OCI-LY3 (cell line): ENCODE data around the gene ATP6V0A4.

Experiments used
- EZH2phosphoT487 ChIP-seq: fragments of 200-600 bp; shearing (Covaris generic); IDR thresholded peaks from 2 replicates; pipeline ENCODE4 v1.6.1; 2018; ENCODE audit warnings: antibody characterized with exemption, mixed run types, low read depth
- TF ChIP-seq, protein P1 (sequence below): fragments of 200-600, 300-600 bp; sonication (generic); IDR thresholded peaks from 2 replicates; pipeline ENCODE4 v1.5.1; 2014; ENCODE audit warnings: antibody characterized with exemption, low read length, low read depth

DNA sequence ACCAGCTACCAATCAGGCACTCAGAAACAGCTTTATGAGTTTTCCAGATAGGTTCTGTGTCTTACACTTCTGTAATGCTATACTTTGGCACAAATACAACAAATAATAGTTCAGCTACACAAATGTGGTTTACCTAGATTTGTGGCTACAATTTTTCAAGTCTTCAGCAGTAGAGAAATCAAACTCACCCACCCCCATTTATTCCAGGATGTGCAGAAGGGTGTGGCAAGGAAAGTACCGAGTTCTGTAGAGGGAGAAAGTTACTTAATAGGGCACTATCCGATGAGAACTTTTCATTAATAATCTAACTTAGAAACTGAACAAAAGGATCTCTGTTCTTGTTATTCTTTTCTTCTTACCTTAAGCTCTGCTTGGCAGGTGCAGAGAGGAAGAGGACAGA, 30.3 kb upstream of the ATP6V0A4 start:
- TF ChIP-seq, protein P1, sequence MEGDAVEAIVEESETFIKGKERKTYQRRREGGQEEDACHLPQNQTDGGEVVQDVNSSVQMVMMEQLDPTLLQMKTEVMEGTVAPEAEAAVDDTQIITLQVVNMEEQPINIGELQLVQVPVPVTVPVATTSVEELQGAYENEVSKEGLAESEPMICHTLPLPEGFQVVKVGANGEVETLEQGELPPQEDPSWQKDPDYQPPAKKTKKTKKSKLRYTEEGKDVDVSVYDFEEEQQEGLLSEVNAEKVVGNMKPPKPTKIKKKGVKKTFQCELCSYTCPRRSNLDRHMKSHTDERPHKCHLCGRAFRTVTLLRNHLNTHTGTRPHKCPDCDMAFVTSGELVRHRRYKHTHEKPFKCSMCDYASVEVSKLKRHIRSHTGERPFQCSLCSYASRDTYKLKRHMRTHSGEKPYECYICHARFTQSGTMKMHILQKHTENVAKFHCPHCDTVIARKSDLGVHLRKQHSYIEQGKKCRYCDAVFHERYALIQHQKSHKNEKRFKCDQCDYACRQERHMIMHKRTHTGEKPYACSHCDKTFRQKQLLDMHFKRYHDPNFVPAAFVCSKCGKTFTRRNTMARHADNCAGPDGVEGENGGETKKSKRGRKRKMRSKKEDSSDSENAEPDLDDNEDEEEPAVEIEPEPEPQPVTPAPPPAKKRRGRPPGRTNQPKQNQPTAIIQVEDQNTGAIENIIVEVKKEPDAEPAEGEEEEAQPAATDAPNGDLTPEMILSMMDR: no peak
- TF ChIP-seq EZH2phosphoT487: no peak
